Hematopoietic multipotent progenitor cell (in vitro differentiated cells): ENCODE measurements around the gene RAB14. TPM values are rescaled to one million over a fixed set of nuclear protein-coding genes. Genes with fewer than 3 reads are reported as not detected.
A peak's percentile ranks its signal among the peaks of the same experiment; 100 is the strongest.
"Not testable (repeated sequence)": the region's sequence is repeated elsewhere in the genome, so short reads cannot be mapped to it uniquely, and the experiment has no call there.

Experiments used
- DNase-seq, 3 donors: peaks; one replicate each; pipeline ENCODE4 v3.0.0-alpha.2; 2011 to 2015; ENCODE audit warnings: low read depth in 2 of 3, low spot score in 2 of 3
- small RNA-seq: library from RNA; depleted of rRNA; stranded (forward); fragments of <200 nt; gene quantifications from one replicate; pipeline ENCODE3, GENCODE V24; 2012
- total RNA-seq: library from RNA; depleted of rRNA; stranded (reverse); fragments of >200 nt; gene quantifications from one replicate; pipeline ENCODE4 v1.2.3, GENCODE V29; 2012

The RAB14 gene
- total RNA-seq, 1 donor, result 17.8 TPM

DNA sequence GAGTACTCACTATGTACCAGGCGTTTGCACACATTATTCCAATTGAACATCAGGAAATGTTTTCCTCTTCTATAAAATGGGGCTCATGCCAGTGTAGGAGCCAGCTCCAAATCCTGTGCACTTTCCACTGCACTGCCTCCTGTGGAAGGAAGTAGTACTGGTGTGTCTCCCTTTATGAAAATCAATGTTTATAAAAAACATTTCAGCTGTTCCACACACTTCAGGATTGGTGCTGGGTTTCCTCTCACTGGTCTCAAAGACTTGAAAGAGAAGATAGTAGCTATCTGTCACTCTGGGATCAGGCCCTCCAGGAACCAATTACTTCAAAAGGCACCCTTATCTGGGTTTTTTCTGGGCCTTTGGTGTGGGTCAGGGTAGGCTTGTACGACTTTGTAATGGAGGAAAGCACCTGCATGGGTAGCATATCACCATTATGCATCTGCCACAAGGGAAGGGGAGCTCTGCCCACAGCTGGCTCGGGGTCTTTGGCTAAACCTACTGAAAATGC is 32.5 kb downstream of the RAB14 start:
- peak in 1 of 3 donors; percentile 26 for DNase-seq

DNA sequence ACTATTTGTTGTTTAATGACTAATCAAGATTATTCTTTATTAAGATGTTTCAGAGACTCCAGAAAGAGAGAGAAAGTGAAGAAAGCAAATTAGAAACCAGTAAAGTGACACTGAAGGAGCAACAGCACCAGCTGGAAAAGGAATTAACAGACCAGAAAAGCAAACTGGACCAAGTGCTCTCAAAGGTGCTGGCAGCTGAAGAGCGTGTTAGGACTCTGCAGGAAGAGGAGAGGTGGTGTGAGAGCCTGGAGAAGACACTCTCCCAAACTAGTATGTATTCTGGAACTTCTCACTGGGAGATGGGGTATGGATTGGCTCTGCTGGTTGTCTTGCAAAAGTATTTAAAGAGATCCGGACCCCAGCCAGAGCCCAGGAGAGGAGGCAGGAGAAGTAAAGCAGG is 33.6 kb downstream of the RAB14 start:
- no peak for DNase-seq

DNA sequence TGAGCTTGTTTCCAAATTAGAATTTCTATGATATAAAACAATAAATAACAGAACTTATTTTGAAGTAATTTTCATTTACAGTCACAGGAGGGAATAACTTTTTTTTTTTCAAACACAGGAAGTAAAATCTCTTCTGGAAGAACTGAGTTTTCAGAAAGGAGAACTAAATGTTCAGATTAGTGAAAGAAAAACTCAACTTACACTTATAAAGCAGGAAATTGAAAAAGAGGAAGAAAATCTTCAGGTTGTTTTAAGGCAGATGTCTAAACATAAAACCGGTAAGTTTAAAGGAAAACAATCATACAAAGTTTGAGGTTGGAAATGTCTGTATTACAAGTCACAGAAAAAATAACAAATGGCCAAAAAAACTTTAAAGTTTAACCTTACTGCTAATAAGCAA is 41.6 kb downstream of the RAB14 start:
- DNase-seq, result peak in 2 of 3 donors; percentile 18 to 61

DNA sequence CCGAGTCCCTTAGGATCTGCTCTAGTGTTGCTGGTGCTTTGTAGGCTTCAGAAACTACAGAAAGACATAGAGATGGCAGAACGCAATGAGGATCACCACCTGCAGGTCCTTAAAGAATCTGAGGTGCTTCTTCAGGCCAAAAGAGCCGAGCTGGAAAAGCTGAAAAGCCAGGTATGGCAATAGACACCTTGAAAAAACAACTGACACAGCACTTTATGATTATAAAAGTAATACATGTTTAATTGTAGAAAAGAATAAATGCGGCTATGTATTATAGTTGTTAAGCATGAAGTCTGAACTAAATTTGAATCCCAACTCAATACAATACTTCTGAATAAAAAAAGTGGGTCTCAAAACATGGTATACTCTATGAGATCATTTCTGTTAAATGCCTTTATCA is 43.7 kb downstream of the RAB14 start:
- DNase-seq, result no peak

DNA sequence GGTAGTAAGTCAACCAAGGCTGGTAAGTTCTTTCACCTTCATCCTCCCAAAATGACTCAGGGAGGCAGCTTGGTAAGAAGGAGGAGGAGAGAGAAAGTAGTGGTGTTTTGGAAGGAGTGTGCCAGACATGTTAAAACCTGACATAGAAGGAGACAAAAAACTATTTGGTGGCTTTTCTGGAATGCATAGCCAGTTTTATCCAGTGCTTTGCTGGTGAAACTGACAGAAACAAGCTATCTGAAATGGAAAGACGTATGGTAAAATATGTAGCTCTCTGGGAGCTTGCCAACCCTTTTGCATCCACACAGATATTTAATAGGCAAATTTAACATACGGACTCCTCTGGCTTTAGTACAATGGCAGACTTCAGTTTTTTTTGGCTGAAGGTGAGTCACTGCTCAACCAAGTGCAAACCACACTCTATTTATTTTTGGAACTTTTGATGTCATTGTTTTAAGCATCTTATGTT is 45.4 kb downstream of the RAB14 start:
- DNase-seq, result peak in 2 of 3 donors; percentile 62 to 68

DNA sequence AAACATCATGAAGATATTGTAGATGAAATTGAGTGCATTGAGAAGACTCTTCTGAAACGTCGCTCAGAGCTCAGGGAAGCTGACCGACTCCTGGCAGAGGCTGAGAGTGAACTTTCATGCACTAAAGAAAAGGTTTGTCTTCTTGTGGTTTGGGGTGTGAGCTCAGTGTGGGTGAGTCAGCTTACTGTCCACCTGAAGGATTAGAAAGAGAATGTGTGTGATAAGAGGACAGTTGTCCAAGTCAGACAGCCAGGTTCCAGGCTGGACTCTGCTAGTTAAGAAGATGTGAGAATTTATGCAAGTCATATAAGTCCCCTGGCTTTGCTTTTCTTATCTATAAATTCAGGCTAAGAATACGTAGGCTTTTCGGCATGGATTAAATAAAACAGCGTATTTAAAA is 46.9 kb downstream of the RAB14 start:
- no peak for DNase-seq

DNA sequence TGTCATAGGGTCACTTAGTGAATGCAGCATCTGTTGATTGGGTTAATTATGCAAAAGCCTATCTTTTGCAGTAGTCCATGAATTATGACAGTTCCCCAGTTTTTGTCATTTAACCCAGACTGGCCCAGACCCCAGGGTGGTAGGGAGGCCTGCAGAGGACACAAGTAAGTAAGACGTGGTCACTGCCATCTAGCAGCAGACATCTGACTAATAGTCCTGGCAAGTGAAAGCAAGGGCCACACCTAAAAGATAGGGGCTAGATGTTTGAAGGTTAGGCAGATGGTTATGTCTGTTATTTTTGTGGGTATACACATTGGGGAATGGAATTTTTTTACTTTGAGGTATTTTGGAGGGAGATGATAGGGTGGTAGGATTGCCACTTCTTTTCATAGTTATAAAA is 48.0 kb downstream of the RAB14 start:
- DNase-seq, result no peak

DNA sequence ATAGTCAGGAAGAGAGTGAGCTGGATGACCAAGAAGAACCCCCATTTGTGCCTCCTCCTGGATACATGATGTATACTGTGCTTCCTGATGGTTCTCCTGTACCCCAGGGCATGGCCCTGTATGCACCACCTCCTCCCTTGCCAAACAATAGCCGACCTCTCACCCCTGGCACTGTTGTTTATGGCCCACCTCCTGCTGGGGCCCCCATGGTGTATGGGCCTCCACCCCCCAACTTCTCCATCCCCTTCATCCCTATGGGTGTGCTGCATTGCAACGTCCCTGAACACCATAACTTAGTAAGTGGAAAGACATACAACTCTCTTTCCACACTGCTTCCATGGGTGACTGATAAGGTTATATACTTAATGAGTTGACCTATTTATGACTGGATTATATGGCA is 51.5 kb downstream of the RAB14 start:
- DNase-seq, result no peak

DNA sequence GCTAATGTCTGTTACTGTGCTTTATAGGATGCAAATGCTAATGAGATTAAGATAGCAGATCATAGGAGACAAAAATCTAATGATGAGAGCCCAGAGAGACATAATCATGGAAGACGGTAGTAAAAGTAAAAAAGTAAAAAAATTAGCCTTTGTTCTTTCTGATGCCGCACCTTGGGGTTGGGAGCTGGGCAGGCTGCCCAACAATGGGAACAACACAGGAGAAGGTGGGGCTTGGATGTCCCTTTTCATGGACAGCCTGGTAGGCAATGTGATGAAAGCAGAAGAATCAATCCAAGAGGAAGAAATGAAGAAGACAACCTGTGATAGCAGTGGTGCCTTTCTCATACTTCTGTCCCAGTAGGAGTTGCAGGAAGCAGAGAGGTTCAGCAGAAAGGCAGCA is 57.2 kb downstream of the RAB14 start:
- no peak for DNase-seq

DNA sequence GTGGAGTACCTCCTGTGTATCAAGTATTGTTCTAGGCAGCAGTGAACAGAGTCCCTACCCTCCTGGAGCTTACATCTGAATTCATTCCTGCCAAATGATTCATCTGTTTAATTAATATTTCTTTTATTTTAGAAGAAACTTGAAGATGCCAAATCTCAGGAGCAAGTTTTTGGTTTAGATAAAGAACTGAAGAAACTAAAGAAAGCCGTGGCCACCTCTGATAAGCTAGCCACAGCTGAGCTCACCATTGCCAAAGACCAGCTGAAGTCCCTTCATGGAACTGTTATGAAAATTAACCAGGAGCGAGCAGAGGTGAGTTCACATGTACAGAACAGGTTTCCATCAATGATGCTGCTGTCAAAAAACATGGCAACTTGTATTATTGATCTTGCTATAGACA is 57.9 kb downstream of the RAB14 start:
- DNase-seq, result no peak

DNA sequence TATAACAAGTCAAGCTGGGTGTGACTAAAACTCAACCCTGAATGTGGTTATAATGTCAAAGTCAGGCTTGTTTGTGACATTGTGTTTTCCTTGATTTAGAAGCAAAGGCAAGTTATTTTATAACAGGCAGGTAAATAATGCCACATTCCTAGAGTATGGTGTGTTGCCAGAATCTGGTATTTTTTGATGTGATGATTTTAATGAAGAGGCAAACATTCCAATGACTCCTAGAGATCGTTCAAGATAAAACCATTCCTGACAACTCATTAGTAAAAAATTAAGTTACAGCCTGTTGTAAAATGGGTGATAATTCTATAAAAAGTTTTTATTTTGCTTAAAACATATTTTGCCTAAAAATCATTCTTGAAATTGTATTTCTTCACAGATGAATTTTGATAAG is 60.0 kb downstream of the RAB14 start:
- DNase-seq, result no peak

DNA sequence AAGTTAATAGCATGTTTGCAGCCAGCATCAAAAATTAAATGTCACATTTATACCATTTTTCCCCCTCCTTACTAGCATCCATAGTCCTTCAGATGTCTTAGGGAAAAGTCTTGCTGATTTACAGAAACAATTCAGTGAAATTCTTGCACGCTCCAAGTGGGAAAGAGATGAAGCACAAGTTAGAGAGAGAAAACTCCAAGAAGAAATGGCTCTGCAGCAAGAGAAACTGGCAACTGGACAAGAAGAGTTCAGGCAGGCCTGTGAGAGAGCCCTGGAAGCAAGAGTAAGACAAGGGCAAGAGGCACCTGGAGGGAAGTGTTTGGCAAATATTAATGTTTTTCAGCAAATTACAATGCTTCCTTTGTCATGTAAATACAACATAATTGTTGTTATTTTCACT is 60.4 kb downstream of the RAB14 start:
- no peak for DNase-seq

DNA sequence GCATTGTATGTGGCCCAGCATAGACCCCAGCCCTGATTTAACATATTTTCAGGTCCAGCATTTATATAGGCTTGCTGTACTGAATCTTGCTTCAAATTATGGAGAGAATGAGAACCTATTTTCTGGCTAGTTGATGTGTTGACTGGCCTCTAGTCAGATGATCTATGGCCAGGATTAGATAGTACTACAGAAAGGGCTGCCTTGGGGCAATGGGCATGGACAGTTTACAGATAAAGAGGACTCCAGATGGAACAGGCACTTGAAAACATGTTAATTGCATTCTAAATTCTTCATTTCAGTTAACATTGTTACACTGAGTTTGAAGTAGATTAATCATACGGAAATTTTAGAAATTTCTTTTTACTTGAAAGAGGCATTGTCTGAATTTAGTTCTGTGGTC is 61.5 kb downstream of the RAB14 start:
- DNase-seq, result no peak

DNA sequence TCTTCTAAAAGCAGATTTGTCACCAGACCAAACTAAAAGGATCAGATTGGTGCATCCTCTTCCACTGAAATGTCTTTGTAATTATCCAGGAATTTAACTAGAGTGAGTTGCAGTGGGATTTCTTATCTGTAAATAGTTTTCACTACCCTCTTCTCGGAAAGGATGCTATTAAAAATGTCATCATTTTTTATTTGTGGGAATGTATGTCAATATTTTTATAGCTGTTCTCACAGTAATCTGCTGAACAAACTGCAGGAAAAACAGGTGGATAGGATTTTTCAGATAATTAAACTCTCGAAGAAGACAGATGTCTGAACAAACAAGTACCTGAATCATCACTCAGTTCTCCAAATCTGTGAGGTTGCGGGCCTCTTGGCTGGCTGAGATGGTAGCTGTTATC is 62.7 kb downstream of the RAB14 start:
- DNase-seq, result no peak

DNA sequence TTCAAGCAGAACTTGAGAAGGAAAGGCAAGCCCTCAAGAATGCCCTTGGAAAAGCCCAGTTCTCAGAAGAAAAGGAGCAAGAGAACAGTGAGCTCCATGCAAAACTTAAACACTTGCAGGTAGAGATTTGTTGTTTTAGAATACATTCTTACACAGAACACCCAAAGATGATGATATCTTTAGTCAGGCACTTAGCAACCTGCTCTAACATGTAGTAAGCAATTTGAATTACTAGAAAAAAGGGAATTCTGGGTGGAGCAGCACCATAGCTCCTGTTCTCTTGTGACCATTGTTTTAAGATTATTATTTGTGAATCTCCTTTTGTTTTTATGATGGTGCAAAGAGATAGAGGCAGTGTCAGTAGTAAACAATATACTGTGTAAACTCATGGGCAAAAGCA is 63.1 kb downstream of the RAB14 start:
- DNase-seq, result no peak

DNA sequence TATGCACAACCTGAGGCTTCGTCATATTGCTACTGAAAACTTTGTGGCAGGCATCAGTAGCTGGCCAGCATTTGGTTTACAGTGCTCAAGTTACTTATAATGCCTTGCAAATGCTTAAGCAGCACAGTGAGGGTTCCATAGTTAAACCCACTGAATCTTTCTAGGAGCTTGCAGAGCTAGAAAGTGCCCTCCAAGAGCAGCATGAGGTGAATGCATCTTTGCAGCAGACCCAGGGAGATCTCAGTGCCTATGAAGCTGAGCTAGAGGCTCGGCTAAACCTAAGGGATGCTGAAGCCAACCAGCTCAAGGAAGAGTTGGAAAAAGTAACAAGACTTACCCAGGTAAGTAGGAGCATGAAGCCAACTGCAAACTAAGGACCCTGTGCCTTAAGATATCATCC is 66.0 kb downstream of the RAB14 start:
- DNase-seq, result no peak

DNA sequence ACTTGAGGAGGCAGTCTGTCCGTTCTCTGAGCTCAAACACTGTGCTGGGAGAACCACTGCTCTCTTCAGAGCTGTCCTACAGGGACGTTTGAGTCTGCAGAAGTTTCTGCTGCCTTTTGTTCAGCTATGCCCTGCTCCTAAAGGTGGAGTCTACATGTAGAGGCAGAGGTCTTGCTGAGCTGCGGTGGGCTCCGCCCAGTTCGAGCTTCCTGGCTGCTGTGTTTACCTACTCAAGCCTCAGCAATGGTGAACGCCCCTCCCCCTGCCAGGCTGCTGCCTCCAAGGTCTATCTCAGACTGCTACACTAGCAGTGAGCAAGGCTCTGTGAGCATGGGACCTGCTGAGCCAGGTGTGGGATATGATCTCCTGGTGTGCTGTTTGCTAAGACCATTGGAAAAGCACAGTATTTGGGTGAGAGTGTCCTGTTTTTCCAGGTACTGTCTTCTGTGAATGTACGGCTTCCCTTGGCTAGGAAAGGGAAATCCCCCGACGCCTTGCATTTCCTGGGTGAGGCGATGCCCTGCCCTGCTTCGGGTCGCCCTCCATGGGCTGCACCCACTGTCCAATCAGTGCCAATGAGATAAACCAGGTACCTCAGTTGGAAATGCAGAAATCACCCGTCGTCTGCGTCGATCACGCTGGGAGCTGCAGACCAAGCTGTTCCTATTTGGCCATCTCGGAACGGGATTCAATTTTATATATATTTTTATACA is 68.4 kb downstream of the RAB14 start:
- DNase-seq, result peak; percentile 31 to 41 (median 33)

DNA sequence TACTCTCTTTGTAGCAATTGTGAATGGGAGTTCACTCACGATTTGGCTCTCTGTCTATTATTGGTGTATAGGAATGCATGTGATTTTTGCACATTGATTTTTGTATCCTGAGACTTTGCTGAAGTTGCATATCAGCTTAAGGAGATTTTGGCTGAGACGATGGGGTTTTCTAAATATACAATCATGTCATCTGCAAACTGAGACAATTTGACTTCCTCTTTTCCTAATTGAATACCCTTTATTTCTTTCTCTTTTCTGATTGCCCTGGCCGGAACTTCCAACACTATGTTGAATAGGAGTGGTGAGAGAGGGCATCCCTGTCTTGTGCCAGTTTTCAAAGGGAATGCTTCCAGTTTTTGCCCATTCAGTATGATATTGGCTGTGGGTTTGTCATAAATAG is 72.3 kb downstream of the RAB14 start:
- not testable (repeated sequence) for DNase-seq

Small RNAs within 50 kb of the gene (small RNA-seq; reads per million reads assigned to genes)
- gene RN7SL181P, result not detected

Other genes starting within 250 kb of the RAB14 start
- gene C5, start 151.6 kb downstream of the RAB14 start, total RNA-seq, result 2.7 TPM
- 30.7 TPM for gene CNTRL, start 126.9 kb downstream of the RAB14 start, total RNA-seq
- 384 TPM for gene GSN, start 66.3 kb upstream of the RAB14 start, total RNA-seq
- gene STOM, start 168.4 kb upstream of the RAB14 start, total RNA-seq, result 88.3 TPM